Measurements from ENCODE around the gene SAXO2.
"Not testable (repeated sequence)": the region's sequence is repeated elsewhere in the genome, so short reads cannot be mapped to it uniquely, and the experiment has no call there.

SAXO2 gene

GRCh38 chr15:82284381-82284780, 21.8 kb downstream of the SAXO2 start:
- not testable (repeated sequence) for H3K4me1 ChIP-seq (ENCODE audit: insufficient read depth, poor library complexity, severe bottlenecking); H3K9me3 ChIP-seq (ENCODE audit: severe bottlenecking); H3K27me3 ChIP-seq (ENCODE audit: insufficient read depth, poor library complexity, severe bottlenecking); H3K27ac ChIP-seq (ENCODE audit: poor library complexity, severe bottlenecking); H3K4me3 ChIP-seq (ENCODE audit: severe bottlenecking); H3K36me3 ChIP-seq (ENCODE audit: low read depth); DNase-seq (ENCODE audit: low spot score)
- TF ChIP-seq CTCF (IDR thresholded peaks at IDR 0.05; ENCODE audit: poor library complexity, severe bottlenecking) = peak; percentile 51
- ATAC-seq (ENCODE audit: low read depth) = peak; percentile 46; the same call in 1 of the 3 replicates

- not testable (repeated sequence) for ATAC-seq (ENCODE audit: low read depth); DNase-seq (ENCODE audit: low spot score); H3K4me1 ChIP-seq (ENCODE audit: insufficient read depth, poor library complexity, severe bottlenecking); H3K27me3 ChIP-seq (ENCODE audit: insufficient read depth, poor library complexity, severe bottlenecking); H3K27ac ChIP-seq (ENCODE audit: poor library complexity, severe bottlenecking); H3K36me3 ChIP-seq (ENCODE audit: low read depth); H3K4me3 ChIP-seq (ENCODE audit: severe bottlenecking); H3K9me3 ChIP-seq (ENCODE audit: severe bottlenecking)
These were observed 23.9 kb downstream of the SAXO2 start for GRCh38 chr15:82286475-82286874.

DNA sequence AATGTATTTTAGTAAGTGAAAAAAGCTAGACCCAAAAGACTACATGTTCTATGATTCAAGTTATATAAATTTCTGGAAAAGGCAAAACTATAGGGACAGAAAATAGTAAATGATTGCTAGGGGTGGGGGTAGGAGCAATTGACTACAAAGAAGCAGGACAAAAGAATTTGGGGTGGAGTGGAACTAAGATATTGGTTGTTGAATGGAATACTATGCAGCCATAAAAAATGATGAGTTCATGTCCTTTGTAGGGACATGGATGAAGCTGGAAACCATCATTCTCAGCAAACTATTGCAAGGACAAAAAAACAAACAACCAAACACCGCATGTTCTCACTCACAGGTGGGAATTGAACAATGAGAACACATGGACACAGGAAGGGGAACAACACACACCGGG, 25.6 kb downstream of the SAXO2 start:
- H3K4me1 ChIP-seq (ENCODE audit: insufficient read depth, poor library complexity, severe bottlenecking); ATAC-seq (ENCODE audit: low read depth); H3K9me3 ChIP-seq (ENCODE audit: severe bottlenecking); H3K4me3 ChIP-seq (ENCODE audit: severe bottlenecking); H3K36me3 ChIP-seq (ENCODE audit: low read depth); H3K27me3 ChIP-seq (ENCODE audit: insufficient read depth, poor library complexity, severe bottlenecking); H3K27ac ChIP-seq (ENCODE audit: poor library complexity, severe bottlenecking); DNase-seq (ENCODE audit: low spot score): not testable (repeated sequence)

- H3K4me1 ChIP-seq (ENCODE audit: insufficient read depth, poor library complexity, severe bottlenecking) = no peaks in the 10 kb centered on the region
- H3K27me3 ChIP-seq (ENCODE audit: insufficient read depth, poor library complexity, severe bottlenecking) = no peaks in the 10 kb centered on the region
- H3K9me3 ChIP-seq (ENCODE audit: severe bottlenecking) = no peaks in the 10 kb centered on the region
- H3K4me3 ChIP-seq (ENCODE audit: severe bottlenecking) = no peak overlapping the region
- no peaks in the 10 kb centered on the region for H3K36me3 ChIP-seq (ENCODE audit: low read depth)
- no peak for TF ChIP-seq CTCF (IDR thresholded peaks at IDR 0.05; ENCODE audit: poor library complexity, severe bottlenecking)
- ATAC-seq (ENCODE audit: low read depth) (peak; percentile 50; the same call in 2 of the 3 replicates), DNase-seq (ENCODE audit: low spot score) (no peak)
- H3K27ac ChIP-seq (ENCODE audit: poor library complexity, severe bottlenecking) = no peak overlapping the region
These were observed 29.7 kb downstream of the SAXO2 start for GRCh38 chr15:82292271-82292670.

DNA sequence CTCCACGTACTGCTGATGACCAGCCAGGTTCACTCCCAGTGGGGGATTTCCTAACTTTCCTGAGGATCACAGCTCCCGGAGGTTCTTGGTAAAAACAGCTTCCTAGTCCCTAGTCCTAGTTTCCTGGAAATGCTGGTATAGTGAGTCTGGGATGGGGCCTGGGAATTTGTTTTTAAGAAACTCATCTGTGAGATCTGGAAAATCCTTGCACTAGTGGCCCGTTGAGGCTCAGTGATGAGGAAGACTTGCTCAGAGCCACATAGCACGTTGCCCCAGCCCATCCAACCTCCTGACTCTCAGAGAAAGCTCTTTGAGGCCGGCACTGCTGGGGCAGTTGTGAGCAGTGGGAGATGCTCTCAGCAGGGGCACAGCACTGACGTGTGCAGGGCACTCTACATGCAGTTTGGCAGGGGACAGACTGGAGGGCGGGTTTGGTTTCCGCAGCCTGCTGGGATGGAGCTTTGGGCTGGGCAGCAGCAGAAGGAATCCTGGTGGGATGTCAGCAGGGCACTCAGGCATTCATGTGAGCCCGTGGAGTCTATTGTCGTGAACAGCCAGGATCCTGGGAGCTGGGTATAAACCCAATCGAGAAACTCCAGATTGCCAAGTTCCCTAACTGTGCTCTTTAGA, 31.6 kb downstream of the SAXO2 start:
- Histone ChIP-seq H3K4me3 (ENCODE audit: severe bottlenecking) (no peak overlapping the region), H3K27ac (ENCODE audit: poor library complexity, severe bottlenecking) (no peak overlapping the region), H3K27me3 (ENCODE audit: insufficient read depth, poor library complexity, severe bottlenecking) (no peaks in the 10 kb centered on the region), H3K9me3 (ENCODE audit: severe bottlenecking) (no peaks in the 10 kb centered on the region), H3K36me3 (ENCODE audit: low read depth) (no peaks in the 10 kb centered on the region), H3K4me1 (ENCODE audit: insufficient read depth, poor library complexity, severe bottlenecking) (no peaks in the 10 kb centered on the region)
- TF ChIP-seq CTCF (IDR thresholded peaks at IDR 0.05; ENCODE audit: poor library complexity, severe bottlenecking) = no peak
- ATAC-seq (ENCODE audit: low read depth) (no peak), DNase-seq (ENCODE audit: low spot score) (no peak)

DNA sequence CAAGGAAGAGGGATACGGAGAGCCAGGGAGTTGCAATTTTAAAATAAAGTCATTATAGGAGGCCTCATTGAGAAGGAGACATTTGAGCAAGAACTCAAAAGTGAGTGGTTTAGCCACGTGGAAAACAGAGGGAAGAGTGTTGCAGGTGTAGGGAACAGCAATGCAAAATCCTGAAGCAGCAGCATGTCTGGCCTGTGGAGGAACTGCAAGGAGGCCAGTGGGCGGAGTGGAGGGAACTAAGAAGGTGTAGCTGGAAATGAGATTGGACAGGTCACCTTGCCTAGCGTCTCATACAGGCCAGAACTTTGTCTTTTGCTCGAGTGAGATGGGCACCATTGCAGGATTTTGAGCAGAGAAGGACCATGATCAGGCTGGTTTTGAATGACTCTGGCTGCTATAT, 34.9 kb downstream of the SAXO2 start:
- H3K9me3 ChIP-seq (ENCODE audit: severe bottlenecking) = no peaks in the 10 kb centered on the region
- no peak overlapping the region for H3K4me3 ChIP-seq (ENCODE audit: severe bottlenecking)
- no peak for TF ChIP-seq CTCF (IDR thresholded peaks at IDR 0.05; ENCODE audit: poor library complexity, severe bottlenecking)
- no peak overlapping the region for H3K27ac ChIP-seq (ENCODE audit: poor library complexity, severe bottlenecking)
- no peaks in the 10 kb centered on the region for H3K4me1 ChIP-seq (ENCODE audit: insufficient read depth, poor library complexity, severe bottlenecking)
- ATAC-seq (ENCODE audit: low read depth) (no peak), DNase-seq (ENCODE audit: low spot score) (no peak)
- no peaks in the 10 kb centered on the region for H3K36me3 ChIP-seq (ENCODE audit: low read depth)
- no peaks in the 10 kb centered on the region for H3K27me3 ChIP-seq (ENCODE audit: insufficient read depth, poor library complexity, severe bottlenecking)

All from RWPE2 (cell line).